ENCODE results near the gene FGF12.

The FGF12 gene

GRCh38 chr3:192284443-192285072, 442.8 kb downstream of the FGF12 start:
- no peak overlapping the region for H3K27ac ChIP-seq (ENCODE audit: low read depth, low read length)
- H3K4me3 ChIP-seq (ENCODE audit: low read depth in 1 of 2, low read length in 2 of 2) = no peak overlapping the region
- H3K36me3 ChIP-seq (ENCODE audit: control insufficient read depth in 1 of 2, insufficient read depth in 2 of 2, low read length in 2 of 2) = no peaks in the 10 kb centered on the region
- no peaks in the 10 kb centered on the region for H3K9me3 ChIP-seq (ENCODE audit: control insufficient read depth in 1 of 2, low read length in 2 of 2)
- no peak overlapping the region for H3K9ac ChIP-seq (ENCODE audit: low read depth in 1 of 2, low read length in 2 of 2)
- no peaks in the 10 kb centered on the region for H3K4me1 ChIP-seq (ENCODE audit: control insufficient read depth in 1 of 2, insufficient read depth in 2 of 2, low read length in 2 of 2)
- H3K27me3 ChIP-seq (ENCODE audit: control insufficient read depth in 1 of 2, insufficient read depth in 2 of 2, low read length in 2 of 2) = no peaks in the 10 kb centered on the region

DNA sequence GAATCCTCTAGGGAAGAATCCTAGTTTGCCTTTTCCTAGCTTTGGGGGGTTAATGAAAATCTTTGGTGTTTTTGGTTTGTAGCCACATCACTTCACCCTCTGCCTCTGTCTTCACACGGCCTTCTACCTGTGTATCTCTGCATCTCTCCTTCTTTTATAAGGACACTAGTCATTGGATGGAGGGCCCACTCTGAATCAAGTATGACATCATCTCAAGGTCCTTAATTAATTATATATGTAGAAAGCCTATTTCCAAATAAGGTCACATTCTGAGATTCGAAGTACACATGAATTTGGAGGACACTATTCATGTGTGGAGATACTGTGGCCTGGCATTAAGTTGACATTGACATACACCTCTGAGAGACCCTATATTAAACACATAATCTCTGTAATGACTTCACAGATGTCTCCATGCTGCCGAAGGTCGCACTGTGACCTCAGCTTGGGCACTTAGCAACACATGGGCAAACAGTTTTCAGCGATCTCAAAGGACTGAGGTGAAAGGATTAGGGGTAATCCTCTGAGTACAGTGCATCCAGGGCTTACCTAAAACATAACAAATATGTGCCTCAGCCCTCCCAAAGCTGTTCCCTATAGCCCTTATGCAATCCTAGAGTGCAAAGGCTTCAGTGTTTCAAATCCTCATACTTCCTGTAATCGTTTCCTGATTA, 446.0 kb downstream of the FGF12 start:
- H3K27ac ChIP-seq (ENCODE audit: low read depth, low read length) = no peak overlapping the region
- H3K4me3 ChIP-seq (ENCODE audit: low read depth in 1 of 2, low read length in 2 of 2) = no peak overlapping the region
- no peaks in the 10 kb centered on the region for H3K4me1 ChIP-seq (ENCODE audit: control insufficient read depth in 1 of 2, insufficient read depth in 2 of 2, low read length in 2 of 2)
- no peaks in the 10 kb centered on the region for H3K27me3 ChIP-seq (ENCODE audit: control insufficient read depth in 1 of 2, insufficient read depth in 2 of 2, low read length in 2 of 2)
- H3K9me3 ChIP-seq (ENCODE audit: control insufficient read depth in 1 of 2, low read length in 2 of 2) = no peaks in the 10 kb centered on the region
- H3K9ac ChIP-seq (ENCODE audit: low read depth in 1 of 2, low read length in 2 of 2) = no peak overlapping the region
- H3K36me3 ChIP-seq (ENCODE audit: control insufficient read depth in 1 of 2, insufficient read depth in 2 of 2, low read length in 2 of 2) = no peaks in the 10 kb centered on the region

- Histone ChIP-seq H3K4me3 (ENCODE audit: low read depth in 1 of 2, low read length in 2 of 2) (no peak overlapping the region), H3K36me3 (ENCODE audit: control insufficient read depth in 1 of 2, insufficient read depth in 2 of 2, low read length in 2 of 2) (no peaks in the 10 kb centered on the region), H3K27ac (ENCODE audit: low read depth, low read length) (no peak overlapping the region), H3K27me3 (ENCODE audit: control insufficient read depth in 1 of 2, insufficient read depth in 2 of 2, low read length in 2 of 2) (no peaks in the 10 kb centered on the region), H3K9me3 (ENCODE audit: control insufficient read depth in 1 of 2, low read length in 2 of 2) (no peaks in the 10 kb centered on the region), H3K4me1 (ENCODE audit: control insufficient read depth in 1 of 2, insufficient read depth in 2 of 2, low read length in 2 of 2) (no peaks in the 10 kb centered on the region), H3K9ac (ENCODE audit: low read depth in 1 of 2, low read length in 2 of 2) (no peak overlapping the region)
Measured at GRCh38 chr3:192279664-192280063, 447.7 kb downstream of the FGF12 start.

GRCh38 chr3:192277477-192277876, 449.9 kb downstream of the FGF12 start:
- no peak overlapping the region for H3K9ac ChIP-seq (ENCODE audit: low read depth in 1 of 2, low read length in 2 of 2)
- H3K36me3 ChIP-seq (ENCODE audit: control insufficient read depth in 1 of 2, insufficient read depth in 2 of 2, low read length in 2 of 2) = no peaks in the 10 kb centered on the region
- H3K4me1 ChIP-seq (ENCODE audit: control insufficient read depth in 1 of 2, insufficient read depth in 2 of 2, low read length in 2 of 2) = no peaks in the 10 kb centered on the region
- no peak overlapping the region for H3K27ac ChIP-seq (ENCODE audit: low read depth, low read length)
- no peaks in the 10 kb centered on the region for H3K27me3 ChIP-seq (ENCODE audit: control insufficient read depth in 1 of 2, insufficient read depth in 2 of 2, low read length in 2 of 2)
- H3K4me3 ChIP-seq (ENCODE audit: low read depth in 1 of 2, low read length in 2 of 2) = no peak overlapping the region
- H3K9me3 ChIP-seq (ENCODE audit: control insufficient read depth in 1 of 2, low read length in 2 of 2) = no peaks in the 10 kb centered on the region

- H3K9ac ChIP-seq (ENCODE audit: low read depth in 1 of 2, low read length in 2 of 2) = no peak overlapping the region
- no peaks in the 10 kb centered on the region for H3K4me1 ChIP-seq (ENCODE audit: control insufficient read depth in 1 of 2, insufficient read depth in 2 of 2, low read length in 2 of 2)
- no peak overlapping the region for H3K4me3 ChIP-seq (ENCODE audit: low read depth in 1 of 2, low read length in 2 of 2)
- H3K9me3 ChIP-seq (ENCODE audit: control insufficient read depth in 1 of 2, low read length in 2 of 2) = no peaks in the 10 kb centered on the region
- H3K36me3 ChIP-seq (ENCODE audit: control insufficient read depth in 1 of 2, insufficient read depth in 2 of 2, low read length in 2 of 2) = no peaks in the 10 kb centered on the region
- H3K27me3 ChIP-seq (ENCODE audit: control insufficient read depth in 1 of 2, insufficient read depth in 2 of 2, low read length in 2 of 2) = no peaks in the 10 kb centered on the region
- H3K27ac ChIP-seq (ENCODE audit: low read depth, low read length) = no peak overlapping the region
Measured at GRCh38 chr3:192275741-192276355, 451.5 kb downstream of the FGF12 start.

DNA sequence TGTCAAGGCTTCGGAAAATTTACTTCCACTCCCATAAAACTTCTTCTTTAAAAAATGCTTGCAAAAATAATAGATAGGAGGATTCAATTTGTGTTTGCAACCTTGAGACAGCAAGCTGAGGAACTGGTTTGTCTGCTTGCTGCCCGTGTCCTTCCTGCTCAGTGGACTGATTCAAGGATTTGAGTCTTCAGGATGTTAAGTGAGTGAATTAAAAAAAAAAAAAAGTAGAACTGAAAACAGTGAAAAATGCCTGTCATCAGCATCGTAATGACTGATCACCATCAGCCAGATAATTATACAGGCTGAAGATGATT, 453.7 kb downstream of the FGF12 start:
- Histone ChIP-seq H3K27me3 (ENCODE audit: control insufficient read depth in 1 of 2, insufficient read depth in 2 of 2, low read length in 2 of 2) (no peaks in the 10 kb centered on the region), H3K9ac (ENCODE audit: low read depth in 1 of 2, low read length in 2 of 2) (no peak overlapping the region)

DNA sequence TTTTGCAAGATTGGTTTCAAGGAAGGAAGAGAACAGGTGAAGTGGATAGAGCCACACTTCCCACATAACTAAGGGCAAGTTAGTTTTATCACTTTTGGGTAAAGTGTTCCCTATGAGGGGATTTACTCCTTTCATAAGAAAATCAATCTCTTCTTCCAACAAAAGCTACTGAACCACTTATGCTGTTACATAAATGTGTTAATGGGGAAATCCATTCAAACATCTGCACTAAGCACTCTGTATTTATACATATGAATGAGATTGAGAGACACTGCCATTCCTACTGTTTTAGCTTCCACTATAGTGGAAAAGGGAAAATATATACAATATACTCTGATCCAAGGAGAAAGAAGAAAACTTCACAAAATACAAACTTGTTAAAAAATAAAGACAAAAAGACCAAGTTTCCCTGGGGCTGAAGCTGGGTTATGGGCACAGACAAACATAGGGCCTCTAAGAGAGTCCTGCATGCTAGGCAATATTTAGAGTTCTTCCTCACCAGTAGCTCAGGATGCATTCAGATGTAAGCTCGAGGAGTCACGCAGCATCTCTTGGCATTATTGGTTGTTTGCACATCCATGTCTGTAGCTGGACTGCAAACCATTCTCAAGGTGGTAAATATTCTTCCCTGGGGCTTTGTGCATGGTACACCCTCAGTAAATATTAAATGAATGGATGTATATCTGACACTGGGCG, 454.2 kb downstream of the FGF12 start:
- no peak overlapping the region for H3K4me3 ChIP-seq (ENCODE audit: low read depth in 1 of 2, low read length in 2 of 2)
- no peak overlapping the region for H3K27ac ChIP-seq (ENCODE audit: low read depth, low read length)
- no peaks in the 10 kb centered on the region for H3K36me3 ChIP-seq (ENCODE audit: control insufficient read depth in 1 of 2, insufficient read depth in 2 of 2, low read length in 2 of 2)
- H3K4me1 ChIP-seq (ENCODE audit: control insufficient read depth in 1 of 2, insufficient read depth in 2 of 2, low read length in 2 of 2) = no peaks in the 10 kb centered on the region
- H3K27me3 ChIP-seq (ENCODE audit: control insufficient read depth in 1 of 2, insufficient read depth in 2 of 2, low read length in 2 of 2) = no peaks in the 10 kb centered on the region
- no peak overlapping the region for H3K9ac ChIP-seq (ENCODE audit: low read depth in 1 of 2, low read length in 2 of 2)
- no peaks in the 10 kb centered on the region for H3K9me3 ChIP-seq (ENCODE audit: control insufficient read depth in 1 of 2, low read length in 2 of 2)

More for the DNA sequence above, 453.7 kb downstream of the FGF12 start:
- Histone ChIP-seq H3K4me1 (ENCODE audit: control insufficient read depth in 1 of 2, insufficient read depth in 2 of 2, low read length in 2 of 2) (no peaks in the 10 kb centered on the region), H3K9me3 (ENCODE audit: control insufficient read depth in 1 of 2, low read length in 2 of 2) (no peaks in the 10 kb centered on the region), H3K4me3 (ENCODE audit: low read depth in 1 of 2, low read length in 2 of 2) (no peak overlapping the region), H3K36me3 (ENCODE audit: control insufficient read depth in 1 of 2, insufficient read depth in 2 of 2, low read length in 2 of 2) (no peaks in the 10 kb centered on the region), H3K27ac (ENCODE audit: low read depth, low read length) (no peak overlapping the region)

DNA sequence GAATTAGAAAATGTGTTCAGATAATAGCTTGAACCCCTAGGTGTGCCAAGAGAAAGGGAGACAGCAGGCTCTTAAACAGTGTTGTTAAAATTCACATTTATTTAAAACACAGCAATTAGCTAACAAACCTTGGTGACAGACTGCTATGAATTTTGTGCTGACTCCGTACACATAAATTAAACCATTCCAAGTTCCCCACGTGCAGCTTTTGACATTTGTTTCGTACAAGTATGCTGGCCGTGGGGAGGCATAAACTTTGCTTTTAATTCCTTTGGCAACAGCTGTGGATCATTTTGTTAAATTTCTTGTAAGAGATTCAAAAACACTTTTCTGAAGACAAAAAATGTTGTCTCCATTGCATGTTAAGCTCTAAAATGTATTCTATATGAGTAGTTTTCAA, 465.3 kb downstream of the FGF12 start:
- Histone ChIP-seq H3K4me3 (ENCODE audit: low read depth in 1 of 2, low read length in 2 of 2) (no peak overlapping the region), H3K9ac (ENCODE audit: low read depth in 1 of 2, low read length in 2 of 2) (no peak overlapping the region), H3K27me3 (ENCODE audit: control insufficient read depth in 1 of 2, insufficient read depth in 2 of 2, low read length in 2 of 2) (no peaks in the 10 kb centered on the region), H3K4me1 (ENCODE audit: control insufficient read depth in 1 of 2, insufficient read depth in 2 of 2, low read length in 2 of 2) (no peaks in the 10 kb centered on the region), H3K27ac (ENCODE audit: low read depth, low read length) (no peak overlapping the region), H3K36me3 (ENCODE audit: control insufficient read depth in 1 of 2, insufficient read depth in 2 of 2, low read length in 2 of 2) (no peaks in the 10 kb centered on the region), H3K9me3 (ENCODE audit: control insufficient read depth in 1 of 2, low read length in 2 of 2) (no peaks in the 10 kb centered on the region)

DNA sequence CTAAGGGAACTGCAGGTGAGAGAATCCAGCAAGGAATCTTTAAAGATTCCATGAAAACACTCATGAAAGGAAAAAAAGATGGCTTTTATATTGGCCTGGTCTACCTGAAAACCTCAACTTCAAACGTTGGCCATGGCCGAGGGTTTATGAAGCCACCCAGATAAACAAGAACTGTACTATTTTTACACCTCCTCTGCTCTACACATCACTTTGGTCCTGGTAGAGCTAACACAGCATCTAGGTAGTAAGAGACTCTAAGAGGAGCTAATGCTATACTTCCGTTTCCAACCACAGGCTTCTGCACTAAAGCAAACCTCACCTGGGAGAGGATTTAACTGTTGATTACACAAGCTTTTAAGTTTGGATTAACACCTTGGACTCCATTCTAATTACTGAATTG, 466.2 kb downstream of the FGF12 start:
- H3K36me3 ChIP-seq (ENCODE audit: control insufficient read depth in 1 of 2, insufficient read depth in 2 of 2, low read length in 2 of 2) = no peaks in the 10 kb centered on the region
- no peak overlapping the region for H3K9ac ChIP-seq (ENCODE audit: low read depth in 1 of 2, low read length in 2 of 2)
- no peak overlapping the region for H3K4me3 ChIP-seq (ENCODE audit: low read depth in 1 of 2, low read length in 2 of 2)
- H3K27me3 ChIP-seq (ENCODE audit: control insufficient read depth in 1 of 2, insufficient read depth in 2 of 2, low read length in 2 of 2) = no peaks in the 10 kb centered on the region
- no peaks in the 10 kb centered on the region for H3K9me3 ChIP-seq (ENCODE audit: control insufficient read depth in 1 of 2, low read length in 2 of 2)
- H3K4me1 ChIP-seq (ENCODE audit: control insufficient read depth in 1 of 2, insufficient read depth in 2 of 2, low read length in 2 of 2) = no peaks in the 10 kb centered on the region
- no peak overlapping the region for H3K27ac ChIP-seq (ENCODE audit: low read depth, low read length)
